H1 (cell line): ENCODE measurements around the gene LRP1.

Experiments
- BRCA1 ChIP-seq: IDR thresholded peaks from 2 replicates; pipeline ENCODE4 v1.6.1; 2012; ENCODE audit warnings: low read depth, low read length, improper control_type of control experiment
- CBX5 ChIP-seq: fragments of 300-800, 300-1000 bp; sonication (generic); IDR thresholded peaks from 2 replicates; pipeline ENCODE4 v1.7.1; 2016; ENCODE audit warnings: antibody characterized with exemption, low read length, low read depth
- CTCF ChIP-seq, 3 experiments: IDR thresholded peaks; 1 replicate in 2 of 3; 2 replicates in 1 of 3; pipeline versions ENCODE4 v1.5.1 to v1.6.1; 2011; ENCODE audit warnings: low read length in 3 of 3, mild to moderate bottlenecking in 3 of 3, inconsistent platforms in 2 of 3, low read depth in 1 of 3, moderate library complexity in 1 of 3; ENCODE audit not compliant: insufficient read depth in 1 of 3; ENCODE audit errors: control extremely low read depth in 1 of 3
- EZH2 ChIP-seq: fragments of 200-600 bp; sonication (generic); IDR thresholded peaks from 2 replicates; pipeline ENCODE4 v1.7.1; 2012; ENCODE audit warnings: low read depth, mild to moderate bottlenecking, moderate library complexity, low read length, inconsistent platforms; ENCODE audit not compliant: severe bottlenecking
- FOSL1 ChIP-seq: IDR thresholded peaks from 2 replicates; pipeline ENCODE4 v1.6.1; 2011; ENCODE audit warnings: mild to moderate bottlenecking, low read depth, low read length, moderate library complexity; ENCODE audit not compliant: insufficient read depth
- GTF2F1 ChIP-seq: IDR thresholded peaks from 2 replicates; pipeline ENCODE4 v1.6.1; 2012; ENCODE audit warnings: low read depth, low read length, improper control_type of control experiment, borderline replicate concordance
- MAFK ChIP-seq: IDR thresholded peaks from 2 replicates; pipeline ENCODE4 v1.6.1; 2012; ENCODE audit warnings: low read depth, mild to moderate bottlenecking, improper control_type of control experiment, low read length
- POLR2A ChIP-seq, 2 experiments: IDR thresholded peaks; 1 replicate in 1 of 2; 2 replicates in 1 of 2; pipeline ENCODE4 v1.6.1; 2011; ENCODE audit warnings: low read depth in 2 of 2, low read length in 2 of 2, mild to moderate bottlenecking in 2 of 2; ENCODE audit errors: control extremely low read depth in 1 of 2
- POLR2AphosphoS5 ChIP-seq: IDR thresholded peaks from 2 replicates; pipeline ENCODE4 v1.6.1; 2011; ENCODE audit warnings: low read depth, low read length
- SIN3A ChIP-seq, 2 experiments: IDR thresholded peaks in 1 of 2; conservative IDR thresholded peaks in 1 of 2; 2 replicates each; pipeline ENCODE4 v1.6.1; 2011 to 2012; ENCODE audit warnings: low read length in 2 of 2, improper control_type of control experiment in 1 of 2, low read depth in 1 of 2, mild to moderate bottlenecking in 1 of 2
- TAF1 ChIP-seq: IDR thresholded peaks from 2 replicates; pipeline ENCODE4 v1.6.1; 2011; ENCODE audit warnings: mild to moderate bottlenecking, low read depth, low read length
- TBP ChIP-seq: IDR thresholded peaks from 2 replicates; pipeline ENCODE4 v1.6.1; 2011; ENCODE audit warnings: low read depth, low read length, improper control_type of control experiment
- TF ChIP-seq, protein P1 (sequence below): IDR thresholded peaks from 2 replicates; pipeline ENCODE4 v1.6.1; 2011; ENCODE audit warnings: low read length, improper control_type of control experiment

GRCh38 chr12:57129889-57130288 is 1.6 kb downstream of the LRP1 start:
- TF ChIP-seq BRCA1 (no peak), GTF2F1 (no peak), MAFK (no peak), CTCF (IDR thresholded peaks at IDR 0.05; ENCODE audit: control extremely low read depth in 1 of 3, insufficient read depth in 1 of 3, low read depth in 1 of 3, low read length in 3 of 3) (no peak), POLR2AphosphoS5 (no peak), TAF1 (no peak), CBX5 (no peak), POLR2A (IDR thresholded peaks at IDR 0.05; ENCODE audit: control extremely low read depth in 1 of 2, low read depth in 2 of 2, low read length in 2 of 2) (no peak), EZH2 (no peak), SIN3A (conservative IDR thresholded peaks at IDR 0.05 in 1 of 2, IDR thresholded peaks at IDR 0.05 in 1 of 2; ENCODE audit: low read depth in 1 of 2, low read length in 2 of 2) (no peak), TBP (no peak), FOSL1 (no peak)
- TF ChIP-seq, protein P1, sequence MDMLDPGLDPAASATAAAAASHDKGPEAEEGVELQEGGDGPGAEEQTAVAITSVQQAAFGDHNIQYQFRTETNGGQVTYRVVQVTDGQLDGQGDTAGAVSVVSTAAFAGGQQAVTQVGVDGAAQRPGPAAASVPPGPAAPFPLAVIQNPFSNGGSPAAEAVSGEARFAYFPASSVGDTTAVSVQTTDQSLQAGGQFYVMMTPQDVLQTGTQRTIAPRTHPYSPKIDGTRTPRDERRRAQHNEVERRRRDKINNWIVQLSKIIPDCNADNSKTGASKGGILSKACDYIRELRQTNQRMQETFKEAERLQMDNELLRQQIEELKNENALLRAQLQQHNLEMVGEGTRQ, result no peak
